ENCODE data around the gene DNASE2.
A peak's percentile ranks its signal among the peaks of the same experiment; 100 is the strongest.
"Not testable (repeated sequence)": the region's sequence is repeated elsewhere in the genome, so short reads cannot be mapped to it uniquely, and the experiment has no call there.

Gene DNASE2

DNA sequence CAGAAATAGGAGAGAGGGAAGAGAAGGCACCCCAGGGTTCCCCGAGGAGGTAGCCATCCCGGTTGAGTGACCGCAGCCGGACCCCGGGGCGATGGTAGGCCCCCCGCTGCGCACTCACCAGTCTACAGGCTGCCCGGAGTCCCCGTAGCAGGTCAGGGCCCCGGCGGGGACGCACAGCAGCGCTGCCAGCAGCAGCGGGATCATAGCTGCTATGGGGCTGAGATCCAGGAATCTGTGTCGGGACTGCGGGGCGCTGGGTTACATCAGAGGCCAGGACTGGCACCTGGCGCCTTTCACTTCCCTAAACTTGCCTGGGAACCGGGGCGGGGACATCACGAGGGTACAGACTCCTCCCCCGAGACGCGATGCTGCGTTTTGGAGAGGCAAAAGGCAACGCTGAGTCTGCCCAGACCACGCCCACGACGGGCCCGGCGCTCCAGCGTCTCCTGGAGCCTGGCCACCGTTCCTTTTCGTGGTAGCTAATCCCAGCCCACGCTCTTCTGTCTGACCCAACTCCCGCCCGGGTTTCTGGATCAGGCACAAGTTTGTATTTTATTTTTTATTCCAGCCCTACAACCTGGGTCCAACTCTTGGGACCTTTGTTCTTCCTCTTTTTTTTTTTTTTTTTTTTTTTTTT lies at the start of gene DNASE2:
Gene DNASE2, minus strand, starts transcription at position 278 of the 637 bp plus-strand sequence. Its CDS starts 74 bp downstream, at position 204.
- peak; percentile 83 for DNase-seq

- DNase-seq: no peak
Observed at GRCh38 chr19:12930002-12930645, 48.9 kb upstream of the DNASE2 start.

- DNase-seq: no peak
Observed at GRCh38 chr19:12924621-12925310, 43.5 kb upstream of the DNASE2 start.

GRCh38 chr19:12922959-12923358 lies 41.7 kb upstream of the DNASE2 start:
- no peak for DNase-seq

DNA sequence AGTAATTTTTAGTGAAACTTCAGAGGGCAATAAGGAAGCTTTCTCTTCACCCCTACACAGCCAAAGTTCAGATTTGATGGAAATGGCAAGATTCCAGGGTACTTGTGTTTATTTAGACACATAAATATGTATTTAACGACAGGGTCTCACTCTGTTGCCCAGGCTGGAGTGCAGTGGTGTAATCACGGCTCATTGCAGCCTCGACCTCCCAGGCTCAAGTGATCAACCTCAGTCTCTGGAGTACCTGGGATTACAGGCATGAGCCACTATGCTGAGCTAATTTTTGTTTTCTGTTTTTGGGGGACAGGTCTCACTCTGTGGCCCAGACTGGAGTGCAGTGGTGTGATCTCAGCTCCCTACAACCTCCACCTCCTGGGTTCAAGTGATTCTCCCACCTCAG lies 39.8 kb upstream of the DNASE2 start:
- DNase-seq: no peak

DNA sequence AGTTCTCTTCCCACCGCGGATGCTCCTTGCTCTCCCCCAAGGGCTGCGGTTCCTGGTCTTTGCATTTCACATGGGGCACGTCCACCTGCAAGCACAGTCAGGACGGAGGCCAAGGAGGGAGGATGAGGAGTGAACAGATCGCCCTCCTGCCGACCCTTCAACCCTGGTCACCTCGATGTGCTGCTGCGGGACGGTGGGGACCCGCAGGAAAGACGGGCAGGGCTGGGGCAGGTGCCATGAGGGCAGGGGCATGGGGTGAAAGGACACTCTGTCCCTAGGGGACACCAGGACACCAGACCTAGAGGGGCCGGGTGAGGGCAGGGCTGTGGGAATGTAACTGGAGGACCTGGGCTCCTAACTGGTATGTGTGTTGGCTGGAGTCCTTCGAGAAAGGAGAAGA lies 37.0 kb upstream of the DNASE2 start:
- no peak for DNase-seq

DNA sequence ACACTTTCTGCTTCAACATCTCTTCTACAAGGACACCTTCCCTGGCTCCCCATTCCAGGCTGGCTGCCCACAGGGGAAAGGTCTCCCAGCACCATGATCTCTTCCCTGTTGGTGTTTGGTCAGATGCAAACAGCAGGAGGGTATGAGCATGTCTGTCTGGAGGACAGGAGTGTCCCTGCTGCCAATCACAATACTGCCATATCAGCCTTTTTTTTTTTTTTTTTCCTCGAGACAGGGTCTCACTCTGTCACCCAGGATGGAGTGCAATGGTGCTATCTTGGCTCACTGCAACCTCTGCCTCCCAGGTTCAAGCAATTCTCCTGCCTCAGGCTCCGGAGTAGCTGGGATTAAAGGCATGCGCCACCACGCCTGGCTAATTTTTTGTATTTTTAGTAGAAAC lies 34.6 kb upstream of the DNASE2 start:
- not testable (repeated sequence) for DNase-seq

DNA sequence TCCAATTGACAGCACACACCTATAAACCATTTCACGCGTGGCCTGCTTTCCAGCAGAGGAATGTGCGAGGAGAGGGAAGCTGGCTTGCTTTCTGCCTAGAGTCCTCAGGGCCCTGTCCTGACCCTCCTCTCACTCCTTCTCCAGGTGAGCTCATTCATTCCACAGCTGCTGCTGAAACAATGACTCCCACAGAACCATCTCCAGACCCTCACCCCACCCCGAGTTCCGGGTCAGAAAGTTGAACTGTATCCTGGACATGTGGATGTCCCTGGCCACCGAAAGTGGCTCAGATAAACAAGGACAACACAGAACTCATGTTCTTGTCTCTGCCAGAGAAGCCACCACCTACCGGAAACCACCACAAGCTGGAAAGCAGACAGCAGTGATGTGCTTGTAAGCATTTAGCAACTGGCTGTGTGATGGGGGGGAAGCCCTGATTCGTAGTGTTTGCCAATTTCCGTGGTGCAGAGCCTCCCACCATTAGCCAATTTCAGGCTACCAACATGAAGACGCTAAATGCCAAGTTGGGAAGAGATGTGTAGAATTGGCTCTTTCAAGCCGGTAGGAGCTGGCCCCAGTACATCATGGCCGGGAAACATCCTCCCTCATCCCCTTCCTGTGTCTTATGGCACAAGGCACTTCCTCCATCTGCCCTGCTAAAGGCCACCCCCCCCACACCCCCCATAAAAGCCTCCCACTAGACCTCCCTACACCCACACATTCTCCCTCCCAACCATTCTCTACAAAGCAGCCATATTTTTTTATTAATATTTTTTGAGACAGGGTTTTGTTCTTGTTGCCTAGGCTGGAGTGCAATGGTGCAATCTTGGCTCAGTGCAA lies 32.8 kb upstream of the DNASE2 start:
- DNase-seq: no peak

DNA sequence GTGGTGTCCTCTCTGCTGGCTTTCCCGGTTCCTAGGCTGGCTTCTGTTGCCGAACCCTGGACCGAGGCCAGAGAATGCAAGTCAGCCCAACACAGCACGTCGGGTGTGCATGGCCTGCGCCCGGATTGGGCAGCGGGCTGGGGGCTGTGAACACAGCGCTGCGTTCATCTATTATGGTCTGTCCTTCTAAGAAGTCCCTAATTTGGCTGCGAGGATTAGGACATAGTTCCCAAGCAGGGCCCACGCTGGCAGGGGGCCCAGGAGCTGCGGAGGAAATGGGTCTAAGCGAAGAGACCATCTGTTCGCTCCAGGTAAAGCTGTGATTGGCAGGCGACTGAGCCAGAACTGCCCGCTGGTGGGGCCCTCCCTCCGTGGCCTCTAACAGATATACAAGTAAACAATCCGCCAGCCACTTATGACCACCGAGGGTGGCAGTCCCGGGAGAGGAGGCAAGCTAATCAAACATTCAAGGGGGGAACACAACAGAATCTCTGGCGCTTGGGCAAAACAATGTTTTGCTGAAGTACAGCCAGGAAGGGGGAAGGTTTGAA lies 31.8 kb upstream of the DNASE2 start:
- DNase-seq: peak; percentile 80

GRCh38 chr19:12912571-12912970 lies 31.3 kb upstream of the DNASE2 start:
- DNase-seq: peak; percentile 45

GRCh38 chr19:12907166-12907565 lies 25.9 kb upstream of the DNASE2 start:
- DNase-seq: no peak

DNA sequence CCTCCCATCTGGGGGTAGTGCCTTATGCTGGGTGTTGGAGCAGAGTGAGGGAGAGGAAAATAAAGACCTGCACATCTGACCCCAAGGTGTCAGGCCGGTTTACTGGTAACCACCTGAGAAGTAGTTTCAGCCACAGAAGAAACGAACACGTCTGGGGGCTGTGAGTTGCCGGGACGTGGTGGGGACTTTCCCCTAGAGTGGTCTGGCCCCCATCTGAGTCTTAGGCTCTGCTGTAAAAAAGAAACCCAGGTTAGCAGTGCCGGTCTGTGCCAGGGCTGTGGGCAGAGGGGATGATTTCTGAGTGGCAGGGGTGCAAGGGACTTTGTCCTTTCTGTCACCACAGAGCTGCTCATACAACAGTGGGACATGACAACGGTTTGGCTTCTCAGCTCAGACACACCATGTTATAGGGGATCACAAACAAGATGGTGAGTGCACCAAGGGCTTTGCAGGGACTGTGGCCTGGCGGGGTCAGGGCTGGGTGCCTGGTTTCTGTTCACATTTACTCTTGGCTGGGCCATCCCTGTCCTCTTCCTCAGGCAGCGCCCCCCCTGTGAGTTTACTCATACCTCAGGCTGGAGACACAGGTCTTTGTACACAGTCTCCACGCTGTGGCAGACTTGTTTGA lies 18.8 kb upstream of the DNASE2 start:
- no peak for DNase-seq

DNA sequence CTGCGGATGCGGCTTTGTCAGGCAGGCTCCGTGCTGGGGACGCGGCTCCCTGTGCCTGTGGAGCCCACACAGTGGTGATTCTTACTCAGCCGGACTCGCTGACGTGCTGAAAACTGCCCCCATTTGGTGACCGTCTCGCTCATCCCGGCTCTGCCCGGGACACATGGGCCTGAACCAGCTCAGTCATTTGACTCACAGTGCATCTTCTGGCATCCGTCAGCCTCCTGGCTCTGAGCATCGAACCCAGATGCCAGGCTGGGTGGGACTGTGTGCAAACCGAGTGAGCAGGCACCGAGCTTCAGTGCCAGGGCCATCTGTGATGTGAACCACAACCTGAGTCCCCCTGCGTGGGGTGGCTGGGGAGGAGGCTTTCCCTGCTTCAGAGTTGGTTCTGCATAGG lies 15.2 kb upstream of the DNASE2 start:
- DNase-seq: no peak

- DNase-seq: no peak
Observed at GRCh38 chr19:12893582-12893981, 12.3 kb upstream of the DNASE2 start.

DNA sequence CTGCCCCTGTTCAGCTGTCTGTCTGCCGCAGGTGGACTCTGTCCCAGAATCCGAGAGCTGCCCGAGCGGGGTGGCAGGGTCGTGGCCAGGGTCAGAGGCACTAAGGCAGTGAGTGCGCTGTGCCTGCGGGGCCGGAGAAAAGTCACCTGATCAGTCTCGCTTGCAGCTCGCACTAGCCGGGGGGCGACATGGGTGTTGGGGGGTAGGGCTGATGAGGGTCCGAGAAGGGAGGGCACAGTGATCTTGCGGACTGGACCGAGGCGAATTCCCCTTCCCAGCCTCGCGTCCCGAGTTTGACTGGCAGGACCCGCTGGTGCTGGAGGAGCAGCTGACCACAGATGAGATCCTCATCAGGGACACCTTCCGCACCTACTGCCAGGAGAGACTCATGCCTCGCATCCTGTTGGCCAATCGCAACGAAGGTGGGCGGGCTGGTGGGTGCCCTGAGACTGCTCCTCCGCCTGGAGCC lies 10.3 kb upstream of the DNASE2 start:
- DNase-seq: no peak

- peak; percentile 96 for DNase-seq
Observed at GRCh38 chr19:12890787-12891552, 9.7 kb upstream of the DNASE2 start, which contains the start of gene GCDH. GCDH (plus strand) TSS chr19:12891160; CDS start chr19:12891305, 145 bp downstream.

- DNase-seq: not testable (repeated sequence)
Observed at GRCh38 chr19:12890299-12890786, 9.1 kb upstream of the DNASE2 start.

GRCh38 chr19:12888006-12888603 lies 6.9 kb upstream of the DNASE2 start:
- DNase-seq: no peak

GRCh38 chr19:12886969-12887747 lies 5.9 kb upstream of the DNASE2 start, which contains the start of gene KLF1:
KLF1 (minus strand) TSS chr19:12887201; CDS start chr19:12887140, 61 bp downstream.
- no peak for DNase-seq

DNA sequence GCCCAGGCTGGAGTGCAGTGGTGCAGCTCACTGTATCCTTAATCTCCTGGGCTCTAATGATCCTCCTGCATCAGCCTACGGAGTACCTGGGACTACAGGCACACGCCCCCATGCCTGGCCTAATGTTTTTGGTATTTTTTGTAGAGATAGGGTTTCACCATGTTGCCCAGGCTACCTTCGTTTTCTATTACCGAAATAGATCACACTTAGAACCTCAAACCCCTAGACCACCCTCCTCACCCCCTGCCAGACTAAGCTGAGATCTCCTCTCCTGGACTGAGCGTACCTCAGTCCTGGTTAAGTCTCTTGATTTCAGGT lies 5.4 kb upstream of the DNASE2 start:
- no peak for DNase-seq

Data from SHP77 treated with DMSO at 0.1 percent for 48 hours (cell line).